ENCODE measurements around the gene ST6GAL1. TPM values are rescaled to one million over a fixed set of nuclear protein-coding genes. Genes with fewer than 3 reads are reported as not detected.
A peak's percentile ranks its signal among the peaks of the same experiment; 100 is the strongest.

ST6GAL1 gene
- total and polyA plus RNA-seq, 10 of the 15 experiments (the other 5 are each of a cell fraction or from before 2014, with no cell fraction given), result 74.2 to 248 (median 149) TPM

GRCh38 chr3:186946756-186947375 lies 16.5 kb downstream of the ST6GAL1 start (continued):
- peak in 1 of 2 experiments; percentile 91; a peak in 2 of 4 replicates for TF ChIP-seq ETV6 (conservative IDR thresholded peaks at IDR 0.05 in 1 of 2, IDR thresholded peaks at IDR 0.05 in 1 of 2; ENCODE audit: borderline replicate concordance in 1 of 2, low read depth in 1 of 2)
- no peak for TF ChIP-seq GATAD2B (conservative IDR thresholded peaks at IDR 0.05; ENCODE audit: low read depth)
- no peak for TF ChIP-seq BCLAF1 (IDR thresholded peaks at IDR 0.05)
- TF ChIP-seq BCL3 (IDR thresholded peaks at IDR 0.05; ENCODE audit: borderline replicate concordance, insufficient read depth, low read depth, low read length, poor library complexity, severe bottlenecking), result no peak
- TF ChIP-seq SUPT20H (IDR thresholded peaks at IDR 0.05; ENCODE audit: borderline replicate concordance, control insufficient read depth, low read depth, low read length), result no peak
- no peak for TF ChIP-seq MAX (IDR thresholded peaks at IDR 0.05; ENCODE audit: low read depth, low read length)
- TF ChIP-seq E4F1 (IDR thresholded peaks at IDR 0.05; ENCODE audit: borderline replicate concordance, partially characterized antibody), result no peak
- TF ChIP-seq IKZF2 (IDR thresholded peaks at IDR 0.05), result peak in 1 of 2 experiments; percentile 75; a peak in 3 of 4 replicates
- TF ChIP-seq SPI1 (IDR thresholded peaks at IDR 0.05; ENCODE audit: borderline replicate concordance, insufficient read depth, low read depth, low read length), result no peak
- TF ChIP-seq MLLT1 (IDR thresholded peaks at IDR 0.05), result no peak
- peak; percentile 90 for TF ChIP-seq PAX5 (IDR thresholded peaks at IDR 0.05; ENCODE audit: borderline replicate concordance, low read depth, low read length)
- no peak for TF ChIP-seq RELA (IDR thresholded peaks at IDR 0.05; ENCODE audit: borderline replicate concordance, partially characterized antibody)
- no peak for TF ChIP-seq CHD1 (IDR thresholded peaks at IDR 0.05; ENCODE audit: low read depth, low read length)
- no peak for TF ChIP-seq REST (IDR thresholded peaks at IDR 0.05; ENCODE audit: low read depth, low read length)
- TF ChIP-seq SMAD1 (IDR thresholded peaks at IDR 0.05; ENCODE audit: low read depth, partially characterized antibody), result no peak
- no peak for TF ChIP-seq IRF4 (IDR thresholded peaks at IDR 0.05; ENCODE audit: low read depth, low read length)

Measured in GM12878 (cell line).